ENCODE results near the gene NLGN1. TPM values are rescaled to one million over a fixed set of nuclear protein-coding genes. Genes with fewer than 3 reads are reported as not detected.

NLGN1 gene
- total RNA-seq, 1 donor from 2014 or later: 10.6 TPM

DNA sequence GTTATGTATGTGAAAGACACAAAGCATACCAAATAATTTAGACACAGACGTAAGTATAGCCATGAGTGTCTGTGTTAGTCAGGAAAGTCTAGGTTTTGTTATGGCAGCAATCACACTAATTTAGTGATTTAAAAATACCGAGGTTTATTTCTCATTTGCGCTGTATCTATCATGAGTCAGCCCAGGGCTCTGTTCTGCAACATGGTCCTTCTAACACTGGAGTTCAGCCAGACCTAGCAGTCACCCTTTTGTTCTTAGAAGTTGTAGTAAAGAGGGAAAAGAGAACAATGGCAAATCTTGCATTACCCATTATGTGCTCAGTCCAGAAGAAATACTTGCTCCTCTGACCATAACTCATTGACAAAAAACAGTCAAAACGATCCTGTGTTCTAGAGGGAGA lies 311.5 kb downstream of the NLGN1 start:
- no peak for DNase-seq (ENCODE audit: low spot score)

DNA sequence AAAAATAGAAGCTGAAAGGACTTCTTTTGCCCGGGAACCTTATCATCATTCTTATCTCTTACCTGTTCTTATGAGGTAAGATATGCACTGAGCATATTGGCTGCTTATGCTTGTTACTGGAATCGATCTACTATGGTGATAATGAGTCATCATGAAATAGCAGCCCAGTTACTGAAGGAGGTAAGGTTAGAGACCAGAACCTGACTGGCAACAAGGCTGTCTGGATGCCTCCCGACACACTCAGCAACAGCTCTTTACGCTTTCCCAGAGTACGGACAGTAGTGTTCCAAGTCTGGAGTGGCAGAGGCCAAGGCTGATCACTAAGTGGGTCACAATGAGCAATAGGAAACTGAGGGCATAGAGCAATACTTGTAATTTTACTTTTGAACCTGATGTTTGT lies 314.1 kb downstream of the NLGN1 start:
- no peak for DNase-seq (ENCODE audit: low spot score)

DNA sequence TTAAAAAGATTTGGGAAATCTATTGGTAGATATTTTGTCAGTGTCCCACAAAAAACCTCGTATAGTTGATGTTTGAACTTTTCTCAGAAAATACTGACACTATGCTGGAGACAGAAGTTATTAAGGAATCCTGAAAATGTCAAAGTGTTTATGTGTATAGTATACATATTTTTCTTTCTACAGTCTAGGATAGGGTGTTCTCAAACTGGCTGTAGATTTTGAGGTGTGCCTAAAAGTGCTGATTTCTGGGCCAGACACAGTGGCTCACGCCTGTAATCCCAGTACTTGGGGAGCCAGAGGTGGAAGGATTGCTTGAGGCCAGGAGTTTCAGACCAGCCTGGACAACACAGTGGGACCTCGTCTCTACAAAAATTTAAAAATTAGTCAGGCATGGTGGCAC lies 322.0 kb downstream of the NLGN1 start:
- DNase-seq (ENCODE audit: low spot score): no peak

DNA sequence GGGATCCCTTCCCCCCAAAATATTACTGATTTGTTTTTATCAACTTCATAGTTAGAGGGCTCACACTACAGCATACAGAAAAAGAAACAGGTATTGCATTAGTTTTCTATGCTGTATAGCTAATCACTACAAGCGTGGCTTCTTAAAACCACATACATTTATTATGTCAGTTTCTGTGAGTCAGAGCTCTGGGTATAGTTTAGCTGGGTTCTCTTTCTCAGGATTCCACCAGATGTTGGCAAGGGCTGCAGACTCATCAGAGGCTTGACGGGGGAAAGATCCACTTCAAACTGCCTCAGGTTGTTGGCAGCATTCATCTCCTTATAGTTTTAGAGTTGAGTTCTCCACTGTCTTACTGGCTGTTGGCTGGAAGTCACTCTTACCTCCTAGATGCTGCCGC lies 328.0 kb downstream of the NLGN1 start:
- no peak for DNase-seq (ENCODE audit: low spot score)

DNA sequence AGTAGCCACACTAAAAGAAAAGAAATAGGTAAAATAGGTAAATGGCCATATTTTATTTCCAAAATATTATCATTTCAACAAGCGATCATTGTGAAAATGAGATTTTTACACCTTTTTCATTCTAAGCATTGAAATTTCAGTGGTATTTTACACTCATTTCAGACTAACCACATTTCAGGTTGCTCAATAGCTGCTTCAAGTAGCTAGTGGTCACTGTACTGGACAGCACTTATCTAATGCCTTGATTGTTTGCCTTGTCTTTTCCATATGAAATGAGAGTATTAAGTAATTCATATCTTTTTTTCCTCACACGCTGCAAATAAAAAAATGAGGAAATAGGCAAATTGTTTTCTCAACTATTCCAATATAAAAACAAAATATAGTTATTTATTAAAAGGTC lies 332.8 kb downstream of the NLGN1 start:
- DNase-seq (ENCODE audit: low spot score): no peak

DNA sequence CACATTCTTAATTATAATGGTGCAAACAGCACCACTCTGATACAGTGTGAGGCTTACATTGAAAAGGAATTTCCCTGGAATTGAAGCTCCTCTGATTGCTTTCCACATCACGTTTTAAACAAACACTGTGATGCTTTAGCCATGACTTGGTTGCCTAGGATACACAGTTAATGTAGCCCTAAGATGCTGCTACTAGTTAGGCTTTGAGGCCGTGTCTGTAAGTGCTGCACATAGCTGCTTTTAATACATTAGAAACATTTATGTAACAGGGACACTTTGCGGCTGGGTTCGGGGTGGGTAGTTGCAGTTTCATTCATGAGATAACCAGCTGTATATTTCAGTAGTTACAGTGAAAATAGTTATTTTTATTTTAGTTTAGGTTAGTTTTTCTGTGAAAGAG lies 334.7 kb downstream of the NLGN1 start:
- DNase-seq (ENCODE audit: low spot score): no peak

DNA sequence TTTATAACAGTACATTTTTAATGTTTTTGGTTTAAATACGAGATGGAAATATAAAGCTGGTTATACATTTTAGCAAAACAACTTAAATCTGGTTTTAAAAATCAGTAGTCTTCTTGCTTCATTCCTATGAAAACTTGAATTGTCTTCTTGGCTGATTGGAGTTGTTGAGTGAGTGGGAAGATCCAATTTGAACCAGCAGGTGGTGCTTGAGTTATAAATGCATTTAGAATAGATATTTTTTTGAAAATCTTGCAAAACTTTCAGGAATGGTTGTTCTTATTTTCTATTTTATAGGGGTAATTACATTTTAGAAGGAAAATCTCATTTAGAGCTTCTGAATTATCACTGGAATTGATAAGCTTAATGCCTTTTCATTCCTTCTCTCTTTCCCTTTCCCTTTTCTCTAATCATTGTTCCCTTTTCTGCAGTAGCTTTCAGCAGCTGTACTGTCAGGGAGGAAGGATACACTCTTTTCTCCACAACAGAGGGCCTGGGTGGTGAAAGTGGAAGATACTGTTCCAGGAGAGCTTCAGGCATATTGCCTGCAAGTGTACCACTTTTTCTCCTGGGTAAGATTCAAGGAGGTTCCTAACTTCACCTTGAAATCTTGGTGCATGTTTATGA lies 335.6 kb downstream of the NLGN1 start:
- no peak for DNase-seq (ENCODE audit: low spot score)

DNA sequence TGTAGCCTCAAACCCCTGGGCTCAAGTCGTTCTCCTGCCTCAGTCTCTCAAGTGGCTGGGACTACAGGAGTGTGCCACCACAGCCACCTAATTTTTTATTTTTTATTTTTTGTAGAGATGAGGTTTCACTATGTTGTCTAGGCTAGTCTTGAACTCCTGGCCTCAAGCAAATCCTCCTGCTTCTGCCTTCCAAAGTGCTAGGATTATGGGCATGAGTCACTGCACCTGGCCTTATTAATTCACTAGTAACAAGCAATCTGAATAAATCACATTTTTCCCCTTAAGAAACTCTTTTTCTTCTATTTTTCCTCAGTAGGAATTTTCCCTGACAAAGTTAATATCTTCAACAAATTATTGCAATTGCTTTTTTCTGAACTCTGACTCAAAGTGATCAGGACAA lies 336.9 kb downstream of the NLGN1 start:
- no peak for DNase-seq (ENCODE audit: low spot score)

DNA sequence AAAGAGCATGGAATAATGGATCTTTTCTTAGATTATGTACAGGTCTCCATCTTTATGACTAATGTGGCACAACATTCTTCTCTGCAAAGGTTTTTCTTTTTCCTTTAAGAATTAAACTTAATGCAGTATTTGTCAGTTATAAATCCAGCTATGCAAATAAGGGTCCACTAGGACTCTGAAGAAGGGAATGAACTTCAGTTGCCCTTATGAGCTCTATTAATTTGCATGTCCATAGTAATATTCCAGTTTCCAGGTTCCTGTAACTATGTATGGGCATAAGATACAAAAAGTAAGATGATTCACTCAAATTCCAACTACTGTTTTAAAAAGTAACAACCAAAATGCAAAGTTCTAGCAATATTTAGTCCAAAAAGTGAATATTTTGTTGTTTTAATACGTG lies 337.4 kb downstream of the NLGN1 start:
- no peak for DNase-seq (ENCODE audit: low spot score)

DNA sequence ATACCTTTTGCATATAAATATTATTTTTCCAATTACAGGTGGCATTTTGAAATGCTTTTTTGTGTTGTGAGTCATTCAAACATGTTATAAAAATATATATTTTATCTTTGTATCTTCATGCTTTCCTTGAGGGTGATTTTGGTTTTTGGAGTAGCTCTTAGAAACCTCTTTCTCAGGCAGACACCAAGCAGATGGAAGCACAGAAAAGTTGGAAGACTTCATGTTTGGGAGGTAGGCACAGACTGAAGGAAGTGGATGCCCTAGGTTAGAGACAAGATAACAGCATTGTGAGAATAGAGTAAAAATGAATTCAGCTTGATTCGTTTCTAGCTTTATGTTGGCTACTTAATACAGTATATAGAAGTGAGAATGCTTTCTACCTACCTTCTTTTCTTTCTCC lies 338.3 kb downstream of the NLGN1 start:
- DNase-seq (ENCODE audit: low spot score): no peak

DNA sequence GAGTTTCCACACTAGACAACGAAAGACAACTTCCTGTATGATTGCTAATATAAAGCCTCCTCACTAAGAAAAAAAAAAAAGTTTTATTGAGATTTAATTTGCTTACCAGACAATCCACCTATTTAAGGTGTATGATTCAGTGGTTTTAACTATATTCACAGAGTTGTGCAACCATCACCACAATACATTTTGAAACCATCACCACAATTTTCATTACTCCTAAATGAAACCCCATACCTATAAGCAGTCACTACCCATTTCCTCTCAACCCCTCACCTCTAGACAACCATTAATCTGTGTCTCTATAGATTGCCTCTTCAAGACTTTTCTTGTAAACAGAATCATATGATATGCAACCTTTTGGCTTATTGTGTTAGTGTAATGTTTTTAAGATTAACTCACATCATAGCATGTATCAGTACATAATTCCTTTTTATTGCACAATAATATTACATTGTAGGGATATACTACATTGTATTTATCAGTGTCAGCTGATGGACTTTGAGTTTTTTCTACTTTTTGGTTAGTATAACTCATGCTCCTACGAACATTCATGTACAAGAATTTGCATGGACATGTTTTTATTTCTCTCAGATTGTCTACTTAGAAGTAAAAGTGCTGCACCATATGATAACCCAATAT lies 339.7 kb downstream of the NLGN1 start:
- DNase-seq (ENCODE audit: low spot score): no peak

DNA sequence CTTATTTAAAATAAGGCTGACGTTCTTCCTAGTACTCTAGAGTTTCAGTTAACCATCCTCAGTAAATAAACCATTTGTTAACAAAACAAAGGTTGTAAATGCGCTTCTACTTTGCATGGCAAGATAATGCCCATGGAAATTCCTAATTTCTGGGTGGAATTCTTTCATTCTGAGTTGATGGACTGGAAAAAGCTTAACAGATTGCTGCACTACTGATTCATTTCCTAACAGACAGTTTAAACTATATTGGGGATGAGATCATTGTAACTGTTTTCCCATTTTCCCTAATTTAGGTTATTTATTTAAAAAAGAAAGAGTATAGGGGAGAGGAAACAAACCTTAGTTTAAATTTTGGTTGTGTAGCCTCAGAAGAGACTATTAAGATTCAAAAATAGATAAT lies 342.2 kb downstream of the NLGN1 start:
- DNase-seq (ENCODE audit: low spot score): no peak

DNA sequence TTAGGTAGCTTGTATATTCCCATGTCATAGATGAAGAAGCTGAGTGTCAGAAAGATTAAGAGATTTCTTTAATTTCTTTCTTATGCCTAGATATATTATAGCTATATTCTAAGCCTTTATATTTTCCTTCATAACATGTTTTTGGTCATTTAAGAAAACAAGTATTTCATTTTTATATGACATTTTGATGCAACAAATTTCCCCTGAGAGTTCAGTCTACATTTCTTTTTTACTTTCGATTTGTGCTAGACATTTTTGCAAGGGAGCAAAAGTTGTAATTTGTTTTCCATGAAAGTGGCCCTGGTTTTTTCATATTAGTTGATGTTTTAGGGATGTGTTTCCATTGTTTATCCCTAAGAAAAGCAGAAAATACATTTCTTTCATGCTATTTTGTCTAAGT lies 344.9 kb downstream of the NLGN1 start:
- DNase-seq (ENCODE audit: low spot score): no peak

DNA sequence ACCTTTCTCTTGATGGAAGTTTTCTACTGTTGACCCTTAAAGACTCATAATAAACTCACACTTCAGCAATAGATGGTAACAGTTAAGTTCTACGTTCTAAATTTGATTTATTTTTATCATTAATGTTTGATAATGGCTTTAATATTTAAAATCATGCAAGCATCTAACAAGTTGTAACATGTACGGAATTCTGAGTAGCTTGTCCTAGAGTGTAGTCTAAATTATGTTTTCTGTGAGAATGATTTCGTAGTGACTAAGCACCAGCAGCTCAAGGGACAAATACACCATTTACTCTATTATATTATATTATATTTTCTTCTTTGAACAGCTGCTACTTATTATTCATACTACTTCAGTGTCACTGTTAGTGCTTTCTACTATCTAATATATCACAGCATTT lies 345.6 kb downstream of the NLGN1 start:
- DNase-seq (ENCODE audit: low spot score): no peak

DNA sequence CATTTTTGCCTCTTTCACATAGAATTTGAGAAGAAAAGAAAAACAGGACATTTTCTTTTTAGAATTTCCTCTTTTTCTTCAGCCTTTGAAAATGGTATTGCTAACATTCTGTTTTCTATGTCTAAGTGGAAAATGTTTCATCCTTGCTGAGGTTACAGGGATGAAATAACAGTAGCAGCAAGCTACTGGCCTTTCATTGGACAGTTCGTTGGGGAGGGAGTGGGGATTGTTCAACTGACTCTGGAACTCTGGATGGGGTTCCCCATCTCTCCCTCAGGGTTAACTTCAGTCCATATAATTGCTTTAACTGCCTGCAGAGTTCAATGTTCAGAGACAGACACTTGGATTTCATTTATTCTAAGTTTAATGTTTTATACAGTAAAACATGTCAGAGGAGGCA lies 346.0 kb downstream of the NLGN1 start:
- DNase-seq (ENCODE audit: low spot score): no peak

DNA sequence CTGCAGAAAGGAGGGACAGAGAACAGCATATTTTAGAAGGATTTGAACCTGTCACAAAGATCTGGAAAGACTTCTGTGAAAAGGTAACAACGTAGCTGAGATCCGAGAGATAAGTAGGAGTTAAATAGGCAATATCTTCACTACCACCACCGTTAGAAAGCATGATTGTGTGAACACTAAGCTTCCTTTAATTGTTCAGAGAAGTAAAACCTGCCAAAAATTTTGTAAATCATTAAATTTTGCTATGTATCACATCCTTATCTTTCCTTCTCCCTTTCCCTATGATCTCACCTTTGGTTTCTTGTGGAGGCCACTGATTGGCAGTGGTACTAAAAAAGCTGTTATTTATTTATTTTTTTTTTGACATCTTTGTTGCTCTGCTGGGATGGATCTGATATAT lies 346.9 kb downstream of the NLGN1 start:
- DNase-seq (ENCODE audit: low spot score): no peak

DNA sequence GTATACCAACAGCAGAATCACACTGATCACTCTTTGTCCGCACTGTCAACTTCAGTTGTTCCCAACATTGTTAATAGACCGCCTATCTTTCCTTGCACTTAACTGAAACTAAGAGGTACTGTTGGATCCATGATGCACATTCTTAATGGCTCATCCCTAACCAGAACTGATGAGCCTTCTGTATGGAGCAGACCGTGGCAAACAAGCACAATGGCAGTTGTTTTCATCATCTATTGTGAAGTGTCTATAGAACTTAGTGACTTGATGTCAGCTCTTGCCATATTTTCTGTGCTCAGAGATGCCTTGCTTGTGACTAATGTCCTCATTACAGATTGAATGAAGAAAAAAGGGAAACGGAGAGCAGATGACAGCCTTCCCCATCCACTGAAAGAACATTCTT lies 347.4 kb downstream of the NLGN1 start:
- no peak for DNase-seq (ENCODE audit: low spot score)

DNA sequence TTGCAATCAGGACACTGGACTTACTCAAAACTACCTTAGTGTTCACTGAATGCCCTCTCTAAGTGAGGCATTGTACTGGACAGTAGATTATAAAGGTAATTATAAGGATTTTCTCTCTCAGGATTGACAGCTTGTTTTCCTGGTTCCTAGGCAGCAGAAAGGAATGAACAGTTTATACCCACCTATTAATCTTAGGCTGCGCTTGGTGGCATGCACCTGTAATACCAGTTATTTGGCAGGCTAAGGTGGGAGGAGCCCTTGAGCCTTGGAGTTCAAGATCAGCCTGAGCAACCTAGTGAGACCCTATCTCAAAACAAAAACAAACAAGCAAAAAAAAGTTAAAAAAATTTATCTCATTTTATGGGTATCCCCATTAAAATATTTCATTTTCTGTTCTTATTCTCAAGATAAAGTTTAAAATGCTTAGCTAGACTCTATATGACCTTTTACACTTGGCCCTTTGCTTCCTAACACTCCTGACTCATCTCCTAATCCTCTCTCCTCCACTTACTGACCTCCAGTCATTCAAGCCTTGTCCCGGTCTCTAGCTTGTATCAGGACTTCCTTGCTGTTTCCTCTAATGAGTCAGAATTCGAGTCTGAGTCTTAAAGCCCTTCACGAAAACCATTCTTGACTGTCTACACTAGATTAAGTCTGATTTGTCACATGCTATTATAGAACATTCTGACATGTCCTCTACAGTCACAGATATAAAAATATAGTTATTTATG lies 348.6 kb downstream of the NLGN1 start:
- no peak for DNase-seq (ENCODE audit: low spot score)

DNA sequence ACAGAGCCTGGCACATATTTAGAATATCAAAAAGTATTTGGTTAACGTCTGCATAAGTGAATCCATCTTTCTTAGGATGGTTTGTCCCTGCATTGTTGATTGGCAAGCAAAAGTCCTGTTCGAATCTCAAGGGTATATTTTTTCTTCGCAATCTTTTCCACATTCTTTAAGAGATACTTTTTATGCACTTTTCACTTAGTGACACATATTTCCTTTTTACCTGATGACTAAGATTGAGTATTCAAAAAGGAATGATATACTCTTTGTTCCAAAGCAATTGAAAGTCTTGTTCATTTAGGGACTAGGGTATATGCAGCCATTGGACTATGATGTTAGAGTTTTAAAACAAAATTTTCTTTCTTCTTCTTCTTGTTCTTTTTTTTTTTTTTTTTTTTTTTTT lies 349.9 kb downstream of the NLGN1 start:
- no peak for DNase-seq (ENCODE audit: low spot score)

DNA sequence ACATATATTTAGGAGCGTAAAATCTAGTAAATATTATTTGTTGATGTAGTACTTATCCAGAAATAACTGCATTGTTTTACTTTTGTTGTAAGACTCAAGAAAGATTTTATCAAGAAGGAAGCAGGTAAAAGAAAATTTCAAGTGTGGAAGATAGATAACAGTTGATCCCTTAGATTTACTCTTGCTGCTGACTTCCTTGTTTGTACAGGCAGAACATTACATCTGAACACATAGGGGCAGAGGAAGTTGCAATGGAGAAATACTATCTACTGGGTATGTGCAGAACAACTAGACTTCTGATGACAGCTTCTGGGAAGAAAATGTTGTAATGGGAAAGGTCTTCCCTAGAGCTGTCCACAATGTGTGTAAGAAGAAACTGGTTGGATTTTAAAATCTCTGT lies 350.6 kb downstream of the NLGN1 start:
- DNase-seq (ENCODE audit: low spot score): no peak

DNA sequence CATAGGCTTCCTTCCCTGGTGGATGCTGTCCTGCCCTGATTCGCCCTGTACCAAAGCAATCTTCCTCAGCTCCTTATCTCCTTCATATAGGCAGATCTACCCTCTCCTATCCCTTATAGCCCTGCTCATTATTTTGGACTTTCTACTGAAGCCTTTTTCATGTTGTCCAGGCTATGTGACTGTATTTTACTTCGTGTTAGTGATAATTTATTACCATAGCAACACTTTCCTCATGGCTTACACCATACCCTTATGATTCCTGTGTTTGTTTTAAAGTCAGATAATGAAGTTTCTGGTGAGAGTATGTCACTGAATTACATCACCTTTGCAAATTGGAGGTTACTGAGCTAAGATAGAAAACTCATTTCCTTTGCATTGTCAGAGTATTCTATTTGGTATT lies 352.6 kb downstream of the NLGN1 start:
- DNase-seq (ENCODE audit: low spot score): no peak

DNA sequence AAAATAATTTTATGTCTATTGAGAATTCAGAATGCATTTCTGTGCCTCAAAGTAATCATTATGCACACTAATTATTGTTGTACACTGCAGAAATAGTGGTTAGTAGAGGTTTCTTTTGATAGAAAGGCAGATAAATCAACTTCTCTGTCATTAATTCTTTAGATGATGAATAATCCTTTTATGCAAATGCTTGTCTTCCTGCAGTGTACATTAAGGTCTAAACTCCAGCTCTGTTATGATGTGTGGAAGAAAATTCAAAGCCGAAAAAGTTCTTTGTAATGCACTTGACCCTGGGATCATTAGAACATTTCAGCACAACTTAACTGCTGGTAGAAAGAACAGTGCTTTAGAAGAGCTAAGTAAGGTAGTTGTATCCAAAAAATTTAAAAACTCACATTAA lies 353.0 kb downstream of the NLGN1 start:
- no peak for DNase-seq (ENCODE audit: low spot score)

DNA sequence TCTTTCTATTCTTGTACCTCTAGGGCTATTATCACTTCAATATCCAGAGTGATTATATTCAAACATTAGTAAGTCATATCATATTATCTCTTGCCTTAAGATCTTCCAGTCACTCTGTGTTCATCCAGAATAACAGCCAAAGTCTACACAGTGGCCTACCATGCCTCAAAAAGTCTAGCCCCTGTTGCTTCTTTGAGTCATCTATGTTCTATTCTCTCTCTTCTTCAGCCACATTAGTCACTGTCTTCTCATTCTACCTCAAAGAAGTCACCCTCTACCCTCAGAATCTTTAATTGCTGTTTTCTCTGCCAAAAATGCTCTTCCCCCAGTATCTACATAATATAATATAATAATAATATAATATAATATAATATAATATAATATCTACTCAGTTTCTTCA lies 356.0 kb downstream of the NLGN1 start:
- no peak for DNase-seq (ENCODE audit: low spot score)

DNA sequence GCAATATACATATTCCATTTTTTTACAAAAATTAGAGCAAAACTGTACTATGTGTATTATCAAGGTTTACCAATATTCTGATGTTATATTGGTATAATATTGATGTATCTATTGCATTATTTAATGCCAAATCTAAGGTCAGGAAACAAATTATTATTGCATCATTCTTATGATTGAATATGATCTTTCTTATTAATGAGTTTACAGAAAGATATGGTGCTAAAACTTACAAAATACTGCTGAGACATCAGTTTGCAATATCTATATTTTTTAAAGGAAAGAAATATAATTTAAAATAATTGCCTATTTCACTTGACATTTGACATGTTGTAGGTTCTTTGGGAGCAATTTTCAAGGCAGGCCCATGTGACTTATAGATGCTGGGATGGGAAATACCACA lies 357.6 kb downstream of the NLGN1 start:
- no peak for DNase-seq (ENCODE audit: low spot score)

Measured in ureter (tissue), 1 donor.